NB4 (cell line): ENCODE results near the gene ARHGAP24.

Source experiments
- CTCF ChIP-seq: IDR thresholded peaks from one replicate; pipeline ENCODE4 v1.5.1; 2012; ENCODE audit warnings: low read depth, low read length
- MAX ChIP-seq: IDR thresholded peaks from 2 replicates; pipeline ENCODE4 v1.6.1; 2011; ENCODE audit warnings: low read depth, low read length
- POLR2A ChIP-seq: IDR thresholded peaks from 2 replicates; pipeline ENCODE4 v1.6.1; 2011; ENCODE audit warnings: mild to moderate bottlenecking; ENCODE audit not compliant: insufficient read length; ENCODE audit errors: extremely low read depth

GRCh38 chr4:85579942-85580341 lies 105.0 kb downstream of the ARHGAP24 start:
- TF ChIP-seq CTCF (no peak), MAX (no peak), POLR2A (no peak)
